RPMI8226 (cell line): Measurements from ENCODE around the gene LIMCH1.
"Not testable (repeated sequence)": the region's sequence is repeated elsewhere in the genome, so short reads cannot be mapped to it uniquely, and the experiment has no call there.

ENCODE experiments used
- DNase-seq: peaks from one replicate; pipeline ENCODE4 v3.0.0-alpha.2; 2015

The LIMCH1 gene

GRCh38 chr4:41611124-41611838 lies 73.3 kb downstream of the LIMCH1 start:
- DNase-seq: no peak

DNA sequence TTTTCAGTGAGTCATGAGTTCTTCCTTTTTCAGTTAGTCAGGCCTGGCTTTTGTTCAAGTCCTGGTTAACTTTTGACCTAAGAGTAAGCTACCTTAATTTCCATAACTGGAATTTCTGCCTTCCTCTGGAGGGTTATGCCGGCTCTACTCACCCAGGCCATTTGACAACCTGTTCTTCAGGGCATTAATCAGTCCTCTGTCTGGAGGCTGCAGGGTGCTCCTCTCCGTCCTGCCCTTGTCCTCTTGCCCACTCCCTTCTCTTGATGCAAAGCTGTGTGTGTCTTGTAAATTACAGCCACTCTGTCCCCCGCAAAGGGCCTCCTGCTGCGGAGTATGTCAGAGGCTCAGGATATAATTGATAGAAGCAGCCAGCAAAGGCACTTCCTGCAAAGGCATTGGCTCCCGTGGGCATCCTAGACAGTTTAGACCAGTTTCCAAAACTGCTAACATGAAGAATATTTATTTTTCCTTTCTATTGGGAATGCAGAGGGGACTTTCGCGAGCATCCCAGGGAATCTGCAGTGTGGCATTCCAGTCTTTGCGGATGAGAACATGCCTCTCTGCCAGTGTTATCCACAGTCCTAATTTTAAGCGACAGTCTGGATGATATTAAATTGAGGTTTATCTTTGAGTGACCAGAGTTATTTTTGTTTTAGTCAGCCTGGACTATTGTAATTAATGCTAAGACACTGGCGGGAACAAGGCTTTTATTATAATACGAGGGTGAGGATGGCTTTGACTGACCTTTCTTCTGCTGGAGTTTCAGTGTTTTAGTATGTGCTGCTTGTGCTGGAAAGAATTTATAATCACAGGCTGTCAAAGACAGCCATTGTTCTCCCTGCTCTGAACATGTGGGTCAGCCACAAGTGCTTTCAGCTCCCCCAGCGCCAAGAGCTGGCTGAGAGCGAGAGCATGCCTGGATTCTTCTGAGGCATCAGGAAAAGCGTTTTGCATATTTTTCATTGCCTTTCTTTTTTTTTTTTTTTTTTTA lies 74.2 kb downstream of the LIMCH1 start:
- DNase-seq: no peak

DNA sequence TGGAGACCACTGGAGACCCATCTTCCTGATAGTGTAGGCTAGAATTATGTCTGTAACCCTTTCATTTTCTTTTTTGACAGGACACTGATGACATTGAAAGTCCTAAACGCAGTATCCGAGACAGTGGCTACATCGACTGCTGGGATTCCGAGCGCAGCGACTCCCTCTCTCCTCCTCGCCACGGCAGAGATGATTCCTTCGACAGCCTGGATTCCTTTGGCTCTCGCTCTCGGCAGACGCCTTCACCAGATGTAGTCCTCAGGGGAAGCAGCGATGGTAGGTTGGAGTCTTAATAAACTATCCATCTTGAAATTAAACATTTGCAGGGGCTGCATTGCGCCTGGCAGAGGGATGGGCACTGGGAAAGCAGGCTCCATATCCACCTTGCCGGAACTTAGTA lies 75.4 kb downstream of the LIMCH1 start:
- no peak for DNase-seq

GRCh38 chr4:41613821-41614220 lies 75.9 kb downstream of the LIMCH1 start:
- no peak for DNase-seq

DNA sequence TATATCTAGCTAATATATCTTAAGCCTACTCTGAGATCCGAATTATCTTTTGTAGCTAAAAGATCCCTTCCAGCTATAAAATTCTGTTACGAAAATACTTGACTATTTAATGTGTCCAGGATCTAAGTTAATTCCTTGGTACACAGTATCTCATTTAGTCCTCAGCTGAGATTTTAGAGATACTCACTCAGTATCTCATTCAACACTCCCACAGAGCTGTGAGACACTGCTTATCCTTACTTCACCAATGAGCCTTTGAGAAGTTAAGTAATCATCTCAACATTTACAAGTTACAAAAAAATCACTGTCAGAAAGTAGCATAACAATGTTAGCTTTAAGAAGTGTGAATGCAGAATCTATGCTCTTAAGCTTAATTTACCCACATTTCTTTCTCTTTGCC lies 76.6 kb downstream of the LIMCH1 start:
- no peak for DNase-seq

GRCh38 chr4:41619161-41619560 lies 81.2 kb downstream of the LIMCH1 start:
- no peak for DNase-seq

DNA sequence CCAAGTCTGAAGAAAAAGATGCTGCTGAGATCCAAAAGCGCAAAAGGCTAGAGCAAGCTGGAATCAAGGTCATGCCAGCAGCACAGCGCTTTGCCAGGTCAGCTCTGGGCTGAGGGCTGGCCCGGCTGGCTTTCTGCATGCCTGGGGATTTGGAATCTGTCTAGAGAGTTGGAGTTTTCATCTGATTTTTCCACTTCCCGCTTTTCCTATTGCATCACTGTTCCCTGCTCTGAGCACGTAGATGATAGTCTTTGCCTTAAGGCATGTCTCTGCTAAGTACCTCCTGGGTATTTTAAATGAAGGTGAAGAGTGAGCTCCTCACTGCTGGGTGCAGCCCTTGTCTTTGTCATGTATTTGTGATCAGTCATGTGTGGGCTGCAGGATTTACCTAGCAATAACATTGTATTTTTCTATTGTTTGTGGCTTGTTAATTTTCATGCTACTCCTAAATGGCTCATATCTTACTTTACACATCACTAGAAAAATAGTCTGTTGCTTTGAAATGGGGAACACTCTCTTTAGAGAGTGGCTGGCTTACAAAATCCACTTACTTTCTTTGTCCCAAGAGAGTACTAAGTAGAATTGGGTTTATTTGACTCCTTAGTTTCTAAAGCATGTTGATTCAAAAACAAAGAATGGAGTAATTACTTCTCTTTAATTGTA lies 82.8 kb downstream of the LIMCH1 start:
- no peak for DNase-seq

DNA sequence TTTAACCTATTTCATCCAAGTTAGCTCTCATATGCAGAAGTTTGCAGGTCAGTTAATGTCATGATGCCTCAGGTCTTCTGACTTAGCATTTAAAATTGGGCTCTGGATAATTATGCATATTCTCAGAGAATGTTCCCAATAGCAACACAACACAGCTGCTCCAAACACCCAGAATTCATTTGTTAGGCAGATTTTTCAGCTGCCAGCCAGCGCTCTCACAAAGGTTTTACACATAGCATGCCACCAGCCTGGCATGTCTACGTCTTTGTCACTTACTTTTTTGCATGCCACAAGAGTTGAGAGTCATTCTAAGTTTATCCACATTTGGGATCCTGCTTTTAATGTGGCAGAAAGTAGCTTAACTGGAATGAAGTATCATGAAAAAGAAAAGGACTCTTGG lies 84.8 kb downstream of the LIMCH1 start:
- no peak for DNase-seq

GRCh38 chr4:41624765-41625164 lies 86.8 kb downstream of the LIMCH1 start:
- DNase-seq: no peak

DNA sequence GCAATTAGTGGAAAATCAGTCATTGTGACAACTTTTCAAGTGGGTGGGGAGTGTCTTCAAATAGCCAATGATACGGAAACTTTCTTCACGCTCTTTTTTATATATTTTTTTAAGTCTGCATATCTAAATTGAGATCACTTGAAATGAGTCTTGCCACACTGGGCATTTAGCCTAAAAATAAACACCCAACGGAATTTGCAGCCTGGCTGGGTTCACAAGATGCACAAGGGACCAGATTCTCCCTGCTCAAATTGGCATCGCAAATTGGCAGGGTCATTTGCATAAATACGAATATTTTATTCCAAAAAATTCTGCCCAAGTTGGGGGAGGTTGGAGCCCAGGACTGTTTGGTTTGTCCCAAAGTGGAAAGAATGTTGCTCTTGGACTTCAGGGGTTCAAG lies 87.6 kb downstream of the LIMCH1 start:
- no peak for DNase-seq

- DNase-seq: no peak
Observed at GRCh38 chr4:41628936-41629335, 91.0 kb downstream of the LIMCH1 start.

- no peak for DNase-seq
Observed at GRCh38 chr4:41631523-41631922, 93.6 kb downstream of the LIMCH1 start.

GRCh38 chr4:41632481-41633073 lies 94.6 kb downstream of the LIMCH1 start:
- no peak for DNase-seq

- no peak for DNase-seq
Observed at GRCh38 chr4:41633321-41633720, 95.4 kb downstream of the LIMCH1 start.

DNA sequence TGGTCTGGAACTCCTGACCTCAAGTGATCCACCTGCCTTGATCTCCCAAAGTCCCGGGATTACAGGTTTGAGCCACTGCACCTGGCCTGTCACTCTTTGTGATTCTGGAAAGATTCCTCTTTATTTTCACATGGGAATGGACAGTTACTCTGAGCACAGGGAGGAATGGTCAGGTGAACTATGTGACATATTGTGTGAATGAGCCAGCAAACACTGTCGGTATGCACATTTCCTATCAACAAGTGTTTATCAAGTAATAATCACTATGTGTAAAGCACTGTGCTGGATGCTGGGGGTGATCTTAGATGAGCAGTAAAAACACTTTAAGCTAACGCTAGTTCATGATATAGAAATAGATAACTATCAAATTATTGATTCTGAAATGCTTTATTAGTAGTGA lies 97.5 kb downstream of the LIMCH1 start:
- DNase-seq: no peak

DNA sequence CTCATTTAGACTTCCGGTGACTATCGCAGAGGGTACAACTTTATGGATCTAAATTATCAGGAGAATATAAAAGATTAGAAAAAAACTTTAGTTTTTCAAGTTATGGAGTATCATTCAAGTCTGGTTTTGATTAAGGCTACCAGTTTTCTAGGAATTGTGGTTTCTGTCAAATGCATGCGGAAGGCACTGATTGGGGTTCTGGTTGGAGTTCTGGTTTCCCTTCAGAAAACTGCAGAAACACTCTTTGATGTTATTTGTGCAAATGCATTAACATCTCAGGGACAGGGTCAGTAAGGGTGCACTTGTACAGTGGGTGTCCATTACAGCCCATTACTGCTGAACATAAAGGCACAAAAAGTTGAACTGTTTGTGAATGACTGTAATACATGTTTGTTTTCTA lies 100.2 kb downstream of the LIMCH1 start:
- no peak for DNase-seq

DNA sequence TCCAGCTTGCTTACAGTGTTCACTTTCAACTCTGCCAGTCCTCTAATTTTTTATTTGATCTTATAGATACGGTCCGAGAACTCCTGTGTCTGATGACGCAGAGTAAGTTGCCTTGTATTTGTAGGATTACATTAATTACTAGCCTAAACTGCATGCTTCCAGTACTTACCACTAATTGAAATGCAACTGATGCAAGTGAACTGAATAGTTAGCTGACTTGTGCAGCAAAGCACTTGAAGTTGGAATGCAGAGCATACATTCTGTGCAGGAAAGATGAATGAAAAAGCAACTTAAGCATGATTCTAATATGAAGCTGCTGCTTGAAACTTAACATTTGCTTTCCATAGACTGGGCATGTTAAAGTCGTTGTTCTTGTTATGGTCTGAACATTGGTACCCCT lies 100.9 kb downstream of the LIMCH1 start:
- no peak for DNase-seq

- DNase-seq: no peak
Observed at GRCh38 chr4:41639291-41639690, 101.3 kb downstream of the LIMCH1 start.

- no peak for DNase-seq
Observed at GRCh38 chr4:41640906-41641305, 102.9 kb downstream of the LIMCH1 start.

DNA sequence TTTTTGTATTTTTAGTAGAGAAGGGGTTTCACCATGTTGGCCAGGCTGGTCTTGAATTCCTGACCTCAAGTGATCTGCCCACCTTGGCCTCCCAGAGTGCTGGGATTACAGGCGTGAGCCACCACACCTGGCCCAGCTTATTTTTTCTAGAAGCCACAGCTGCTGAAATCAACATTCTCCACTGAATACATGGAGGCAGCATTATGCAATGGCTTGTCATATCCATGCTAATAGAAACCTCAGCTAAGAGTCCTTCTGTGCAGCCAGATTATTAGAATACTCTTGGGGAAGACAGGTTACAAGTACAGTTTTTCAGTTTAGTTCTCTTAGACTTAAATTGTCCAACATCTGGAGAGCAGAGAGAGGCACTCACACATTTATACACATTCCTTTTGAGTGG lies 104.8 kb downstream of the LIMCH1 start:
- DNase-seq: not testable (repeated sequence)

- DNase-seq: no peak
Observed at GRCh38 chr4:41643331-41643730, 105.4 kb downstream of the LIMCH1 start.

- no peak for DNase-seq
Observed at GRCh38 chr4:41644288-41644914, 106.4 kb downstream of the LIMCH1 start.

DNA sequence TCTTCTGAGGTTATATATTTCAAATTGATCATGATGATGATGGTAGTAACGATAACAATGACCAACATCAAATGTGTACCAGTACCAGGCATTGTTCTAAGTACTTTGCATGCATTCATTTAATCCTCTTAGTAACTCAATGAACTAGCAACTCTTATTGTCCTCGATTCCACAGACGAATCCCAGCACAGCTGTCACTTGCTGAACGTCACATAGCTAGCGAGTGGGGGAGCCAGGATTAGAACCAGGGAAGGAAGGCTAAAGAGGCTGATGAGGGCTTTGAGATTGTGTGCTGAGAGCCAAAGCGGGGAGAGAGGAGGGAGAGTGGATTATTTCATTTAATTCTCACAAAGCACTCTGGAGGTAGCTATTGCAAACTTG lies 106.9 kb downstream of the LIMCH1 start:
- no peak for DNase-seq
